ENCODE data around the gene HOXD4.

GRCh38 chr2:176130957-176131847 is 20.1 kb upstream of the HOXD4 start:
- TF ChIP-seq, protein P1, sequence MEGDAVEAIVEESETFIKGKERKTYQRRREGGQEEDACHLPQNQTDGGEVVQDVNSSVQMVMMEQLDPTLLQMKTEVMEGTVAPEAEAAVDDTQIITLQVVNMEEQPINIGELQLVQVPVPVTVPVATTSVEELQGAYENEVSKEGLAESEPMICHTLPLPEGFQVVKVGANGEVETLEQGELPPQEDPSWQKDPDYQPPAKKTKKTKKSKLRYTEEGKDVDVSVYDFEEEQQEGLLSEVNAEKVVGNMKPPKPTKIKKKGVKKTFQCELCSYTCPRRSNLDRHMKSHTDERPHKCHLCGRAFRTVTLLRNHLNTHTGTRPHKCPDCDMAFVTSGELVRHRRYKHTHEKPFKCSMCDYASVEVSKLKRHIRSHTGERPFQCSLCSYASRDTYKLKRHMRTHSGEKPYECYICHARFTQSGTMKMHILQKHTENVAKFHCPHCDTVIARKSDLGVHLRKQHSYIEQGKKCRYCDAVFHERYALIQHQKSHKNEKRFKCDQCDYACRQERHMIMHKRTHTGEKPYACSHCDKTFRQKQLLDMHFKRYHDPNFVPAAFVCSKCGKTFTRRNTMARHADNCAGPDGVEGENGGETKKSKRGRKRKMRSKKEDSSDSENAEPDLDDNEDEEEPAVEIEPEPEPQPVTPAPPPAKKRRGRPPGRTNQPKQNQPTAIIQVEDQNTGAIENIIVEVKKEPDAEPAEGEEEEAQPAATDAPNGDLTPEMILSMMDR (IDR thresholded peaks at IDR 0.05): no peak
- no peak for TF ChIP-seq POLR2A (IDR thresholded peaks at IDR 0.05)
- no peak for TF ChIP-seq EP300 (IDR thresholded peaks at IDR 0.05)
